Adrenal gland (tissue), 5 donors: ENCODE measurements around the gene PBX3.

Experiments used
- CTCF ChIP-seq, 6 experiments: fragments of 450-650 bp in 4 of 6; fragments of 200-600 bp in 2 of 6; sonication (generic) in 1 of 6; IDR thresholded peaks; 1 replicate in 5 of 6; 2 replicates in 1 of 6; pipeline versions ENCODE4 v1.5.1 to v1.8.0; 2016 to 2021; ENCODE audit warnings: antibody characterized with exemption in 6 of 6, mild to moderate bottlenecking in 2 of 6, moderate library complexity in 1 of 6
- POLR2A ChIP-seq, 2 donors: fragments of 450-650 bp; IDR thresholded peaks; one replicate each; pipeline ENCODE4 v1.6.1; 2017; ENCODE audit warnings: antibody characterized with exemption in 2 of 2, mild to moderate bottlenecking in 2 of 2, moderate library complexity in 1 of 2
- donor health status: DM: no; HTN: no; CAD: no.

- no peak for TF ChIP-seq POLR2A (IDR thresholded peaks at IDR 0.05)
- no peak for TF ChIP-seq CTCF (IDR thresholded peaks at IDR 0.05)
Measured at GRCh38 chr9:125996791-125997190, 249.6 kb downstream of the PBX3 start.
